Testis (tissue), 2 donors: ENCODE measurements around the gene OR5C1.

Source experiments
- CTCF ChIP-seq, 3 experiments: fragments of 450-650 bp in 2 of 3; fragments of 200-600 bp in 1 of 3; sonication (generic) in 1 of 3; IDR thresholded peaks; one replicate each; pipeline ENCODE4 v1.5.1; 2016 to 2019; ENCODE audit warnings: antibody characterized with exemption in 3 of 3, mild to moderate bottlenecking in 2 of 3, moderate library complexity in 1 of 3
- POLR2A ChIP-seq: fragments of 450-650 bp; IDR thresholded peaks from one replicate; pipeline ENCODE4 v1.6.1; 2017; ENCODE audit warnings: antibody characterized with exemption, mild to moderate bottlenecking, moderate library complexity

DNA sequence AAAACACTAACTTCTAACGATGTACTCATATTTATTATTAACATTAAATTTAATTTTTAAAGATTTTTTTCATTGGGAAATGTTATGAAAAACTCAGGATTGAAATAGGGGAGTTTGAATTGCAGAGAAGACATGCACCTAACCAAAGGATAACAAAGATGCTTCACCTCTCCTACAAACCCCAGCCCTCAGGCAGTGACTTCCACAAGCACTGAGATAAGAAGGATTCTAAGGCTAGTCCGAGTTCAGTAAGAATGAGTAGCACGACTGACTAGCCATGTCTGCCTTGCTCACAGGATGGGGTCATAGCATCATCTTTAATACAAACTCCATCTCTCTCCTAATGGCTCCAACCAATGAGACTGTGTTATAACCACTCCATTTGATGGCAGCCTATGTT lies 7.1 kb upstream of the OR5C1 start:
- TF ChIP-seq CTCF (IDR thresholded peaks at IDR 0.05) (no peak), POLR2A (no peak)
